Stimulated activated CD8-positive, alpha-beta memory T cell treated with anti-CD3 and anti-CD28 coated beads, Interleukin-12 subunit alpha, Interleukin-12 subunit beta, amount 100 ng/mL, for 4 hours (primary cell): ENCODE measurements around the gene TBC1D10B.
"Not testable (repeated sequence)": the region's sequence is repeated elsewhere in the genome, so short reads cannot be mapped to it uniquely, and the experiment has no call there.

Experiments used
- DNase-seq: peaks from one replicate; pipeline ENCODE4 v3.0.0-alpha.2; 2020; ENCODE audit warnings: low read depth

The TBC1D10B gene

DNA sequence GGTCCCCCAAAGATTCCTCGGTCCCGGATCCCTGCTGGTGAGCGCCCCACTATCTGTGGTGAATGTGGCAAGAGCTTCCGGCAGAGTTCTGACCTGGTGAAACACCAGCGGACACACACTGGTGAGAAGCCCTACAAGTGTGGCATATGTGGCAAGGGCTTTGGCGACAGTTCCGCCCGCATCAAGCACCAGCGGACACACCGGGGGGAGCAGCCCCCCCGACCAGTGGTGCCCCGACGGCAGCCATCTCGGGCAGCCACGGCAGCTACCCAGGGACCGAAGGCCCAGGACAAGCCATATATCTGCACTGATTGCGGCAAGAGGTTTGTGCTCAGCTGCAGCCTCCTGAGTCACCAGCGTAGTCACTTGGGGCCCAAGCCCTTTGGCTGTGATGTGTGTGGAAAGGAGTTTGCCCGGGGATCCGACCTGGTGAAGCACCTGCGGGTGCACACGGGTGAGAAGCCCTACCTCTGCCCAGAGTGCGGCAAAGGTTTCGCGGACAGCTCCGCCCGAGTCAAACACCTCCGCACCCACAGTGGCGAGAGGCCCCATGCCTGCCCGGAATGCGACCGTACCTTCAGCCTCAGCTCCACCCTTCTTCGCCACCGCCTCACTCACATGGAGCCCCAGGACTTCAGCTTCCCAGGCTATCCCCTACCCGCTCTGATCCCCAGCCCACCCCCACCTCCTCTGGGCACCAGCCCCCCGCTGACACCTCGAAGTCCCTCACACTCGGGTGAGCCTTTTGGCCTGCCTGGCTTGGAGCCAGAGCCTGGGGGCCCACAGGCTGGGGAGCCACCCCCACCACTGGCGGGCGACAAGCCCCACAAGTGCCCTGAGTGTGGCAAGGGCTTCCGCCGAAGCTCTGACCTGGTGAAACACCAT, 27.7 kb upstream of the TBC1D10B start:
- no peak for DNase-seq

DNA sequence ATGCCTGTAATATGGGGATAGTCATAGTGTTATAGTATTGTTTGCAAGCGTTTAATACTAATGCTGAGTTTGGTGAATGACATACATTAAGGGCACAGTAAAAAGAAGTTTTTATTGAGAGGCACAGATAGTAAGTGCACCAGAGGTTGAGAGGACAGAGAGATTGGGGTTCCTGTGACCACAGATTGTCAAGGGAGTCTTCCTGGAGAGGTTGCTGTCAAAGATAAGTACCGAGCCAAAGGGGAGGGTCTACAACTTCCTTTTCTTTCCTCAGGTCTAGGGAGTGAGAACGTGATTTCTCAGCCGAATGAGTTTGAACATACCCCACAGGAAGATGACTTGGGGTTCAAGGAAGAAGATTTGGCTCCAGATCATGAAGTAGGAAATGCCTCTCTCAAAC, 26.8 kb upstream of the TBC1D10B start:
- DNase-seq = no peak

DNA sequence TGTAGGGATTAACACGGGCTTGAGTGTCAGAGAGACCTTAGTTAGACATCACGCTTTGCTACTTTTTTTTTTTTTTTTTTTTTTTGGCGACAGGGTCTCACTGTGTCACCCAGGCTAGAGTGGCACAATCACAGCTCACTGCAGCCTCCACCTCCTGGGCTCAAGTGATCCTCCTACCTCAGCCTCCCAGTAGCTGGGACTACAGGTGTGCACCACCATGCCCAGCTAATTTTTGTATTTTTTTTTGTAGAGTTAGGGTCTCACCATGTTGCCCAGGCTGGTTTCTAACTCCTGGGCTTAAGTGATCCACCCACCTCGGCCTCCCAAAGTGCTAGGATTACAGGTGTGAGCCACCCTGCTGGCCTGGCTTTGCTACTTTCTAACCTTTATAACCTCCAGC, 26.3 kb upstream of the TBC1D10B start:
- DNase-seq = not testable (repeated sequence)

DNA sequence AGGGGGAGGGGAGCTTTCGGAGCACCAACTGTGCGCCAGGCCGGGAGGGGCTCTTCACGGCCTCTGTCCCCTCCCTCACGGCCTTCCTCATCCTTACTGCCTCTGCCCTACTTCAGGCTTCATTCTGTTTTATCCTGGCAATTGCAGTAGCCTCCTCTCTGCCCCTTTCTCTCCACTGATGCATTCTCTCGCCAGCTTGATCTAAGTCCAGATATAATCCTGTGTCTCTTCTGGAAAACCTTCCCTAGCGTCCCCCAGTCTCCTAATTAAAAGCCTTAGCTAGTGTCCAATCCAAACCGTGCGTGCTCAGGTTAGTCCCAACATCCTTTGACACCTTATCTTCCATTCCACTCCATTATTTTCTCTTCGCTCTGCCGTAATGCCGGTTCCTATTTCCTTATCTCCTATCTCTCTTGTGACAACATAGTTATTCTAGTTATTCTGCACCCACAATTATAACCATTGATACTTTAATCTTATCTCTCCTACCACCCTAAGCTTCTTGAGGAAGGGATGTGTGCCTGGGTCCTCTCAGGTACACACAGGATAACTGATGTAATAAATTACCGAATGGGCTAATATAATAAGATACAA, 25.8 kb upstream of the TBC1D10B start:
- no peak for DNase-seq

DNA sequence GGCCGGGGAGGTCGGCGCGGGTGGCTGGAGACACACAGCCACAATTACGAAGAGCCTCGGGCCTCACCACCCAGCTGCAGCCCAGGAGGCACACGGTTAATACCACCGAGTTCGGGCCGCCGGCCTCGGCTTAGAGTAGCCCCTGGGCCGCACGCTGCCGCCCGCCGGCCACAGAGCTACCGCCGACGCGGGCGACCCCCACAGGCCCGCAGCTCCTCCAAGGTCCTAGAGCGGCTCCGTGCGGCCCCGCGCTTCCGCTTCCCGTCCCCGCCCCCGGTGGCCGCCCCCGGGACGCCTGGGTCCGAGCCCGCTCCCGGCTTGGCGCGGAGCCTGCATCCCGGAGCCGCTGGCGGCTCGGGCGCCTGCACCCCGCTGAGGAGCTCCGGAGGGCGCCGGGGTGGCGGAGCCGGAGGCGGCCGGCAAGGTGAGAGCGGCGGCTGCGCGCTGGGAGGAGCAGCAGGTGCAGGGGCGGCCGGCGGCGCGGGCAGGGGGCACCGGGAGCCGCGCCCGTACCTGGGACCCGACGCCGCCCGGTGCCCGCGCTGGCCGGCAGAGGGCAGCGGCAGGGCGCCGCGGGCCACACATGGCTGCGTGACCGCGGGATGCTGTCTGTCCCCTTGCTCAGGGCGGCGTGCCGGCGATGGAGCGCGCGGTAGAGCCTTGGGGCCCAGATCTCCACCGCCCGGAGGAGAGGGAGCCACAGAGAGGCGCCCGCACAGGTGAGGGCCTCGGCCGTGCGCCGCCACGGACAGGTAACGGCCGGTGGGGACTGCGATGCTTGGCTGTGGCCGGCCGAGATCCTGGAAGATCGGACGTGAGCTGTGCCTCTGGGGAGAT, 25.1 kb upstream of the TBC1D10B start, which contains the start of gene ZNF48:
Gene ZNF48 (plus strand): TSS at position 266 of the 837 bp plus-strand sequence. CDS start 375 bp downstream, at position 641.
- peak; percentile 50 for DNase-seq

DNA sequence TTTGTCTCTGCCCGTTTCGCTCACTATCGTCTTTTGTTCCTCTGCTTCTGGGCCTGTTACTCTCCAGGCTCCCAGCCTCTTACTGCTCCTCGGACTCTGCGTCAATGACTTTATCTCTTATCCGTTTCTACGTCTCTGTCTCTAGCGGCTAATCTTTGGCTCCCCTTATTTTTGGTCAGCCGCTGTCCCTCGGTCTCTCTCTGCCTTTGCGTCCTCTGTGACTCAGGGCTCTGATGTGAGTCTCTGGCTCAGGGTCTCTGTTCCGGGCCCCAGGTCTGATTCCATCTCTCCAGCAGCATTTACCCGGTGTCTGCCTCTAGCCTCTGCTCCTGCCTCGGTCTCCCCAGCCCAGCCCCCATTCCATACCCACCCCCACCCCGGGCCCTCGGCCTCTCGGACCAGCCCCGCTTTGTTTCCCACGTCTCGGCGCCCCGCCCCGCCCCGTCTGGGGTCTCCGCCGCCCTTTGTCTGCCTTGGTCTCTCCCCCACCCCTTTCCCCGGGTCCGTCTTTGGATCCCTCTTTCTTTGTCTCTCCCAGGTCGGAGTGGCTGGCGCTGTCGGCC, 24.4 kb upstream of the TBC1D10B start:
- DNase-seq = no peak

DNA sequence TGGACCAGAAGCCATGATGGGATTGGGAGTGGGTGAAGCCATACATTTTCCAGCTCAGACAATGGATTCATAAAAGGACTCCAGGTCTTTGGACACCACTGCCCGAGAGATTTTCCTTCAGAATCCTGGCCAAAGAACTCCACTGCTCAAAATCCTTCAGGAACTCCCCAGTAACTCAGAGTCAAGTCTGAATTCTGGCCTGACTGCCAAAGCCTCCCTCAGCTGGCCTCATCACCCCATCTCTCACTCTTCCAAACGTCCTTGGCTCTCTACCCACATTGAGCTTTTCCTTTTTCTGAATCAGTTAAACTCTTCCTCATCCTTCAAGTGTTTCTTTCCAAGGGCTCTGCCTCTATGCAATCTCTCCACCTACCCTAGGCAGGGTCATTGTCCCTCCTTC, 13.2 kb upstream of the TBC1D10B start:
- DNase-seq = no peak

DNA sequence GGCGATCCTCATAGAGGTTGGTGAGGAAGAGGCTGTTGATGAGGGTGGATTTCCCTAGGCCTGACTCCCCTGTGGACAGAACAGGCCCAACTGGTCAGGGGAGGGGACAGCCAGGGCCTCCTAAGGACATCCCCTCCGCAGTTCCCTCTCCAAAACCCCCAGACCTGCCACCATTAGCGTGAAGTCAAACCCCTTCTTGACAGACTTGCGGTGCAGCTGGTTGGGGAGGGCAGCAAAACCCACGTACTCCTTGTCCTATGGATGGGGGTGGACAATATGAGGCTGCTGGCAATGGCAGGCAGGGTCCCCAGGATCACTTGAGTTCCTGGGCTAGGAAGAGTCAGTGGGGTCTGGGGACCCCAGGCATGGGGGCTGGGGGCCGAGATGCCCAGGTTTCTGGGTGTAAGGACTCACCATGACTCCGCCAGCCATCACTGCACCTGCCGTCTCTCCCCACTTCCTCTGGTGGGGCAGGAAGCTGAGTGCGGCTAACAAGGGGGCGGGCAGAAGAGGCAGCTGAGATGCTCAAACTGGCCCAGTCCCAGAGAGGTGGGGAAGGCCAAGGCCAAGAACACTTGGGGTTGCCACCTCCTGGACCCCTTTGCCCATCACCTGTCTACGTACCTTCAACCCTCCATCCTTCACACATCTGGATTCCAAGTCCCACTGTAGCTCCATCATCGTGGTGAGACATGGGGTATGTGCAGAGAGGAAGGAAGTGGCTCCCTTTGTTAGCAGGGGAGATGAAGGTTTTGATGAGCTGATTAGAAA, 12.0 kb upstream of the TBC1D10B start, which contains the start of gene SEPTIN1:
Gene SEPTIN1 (minus strand): TSS at position 451 of the 771 bp plus-strand sequence. CDS start 19 bp downstream, at position 432.
- DNase-seq = peak; percentile 59

DNA sequence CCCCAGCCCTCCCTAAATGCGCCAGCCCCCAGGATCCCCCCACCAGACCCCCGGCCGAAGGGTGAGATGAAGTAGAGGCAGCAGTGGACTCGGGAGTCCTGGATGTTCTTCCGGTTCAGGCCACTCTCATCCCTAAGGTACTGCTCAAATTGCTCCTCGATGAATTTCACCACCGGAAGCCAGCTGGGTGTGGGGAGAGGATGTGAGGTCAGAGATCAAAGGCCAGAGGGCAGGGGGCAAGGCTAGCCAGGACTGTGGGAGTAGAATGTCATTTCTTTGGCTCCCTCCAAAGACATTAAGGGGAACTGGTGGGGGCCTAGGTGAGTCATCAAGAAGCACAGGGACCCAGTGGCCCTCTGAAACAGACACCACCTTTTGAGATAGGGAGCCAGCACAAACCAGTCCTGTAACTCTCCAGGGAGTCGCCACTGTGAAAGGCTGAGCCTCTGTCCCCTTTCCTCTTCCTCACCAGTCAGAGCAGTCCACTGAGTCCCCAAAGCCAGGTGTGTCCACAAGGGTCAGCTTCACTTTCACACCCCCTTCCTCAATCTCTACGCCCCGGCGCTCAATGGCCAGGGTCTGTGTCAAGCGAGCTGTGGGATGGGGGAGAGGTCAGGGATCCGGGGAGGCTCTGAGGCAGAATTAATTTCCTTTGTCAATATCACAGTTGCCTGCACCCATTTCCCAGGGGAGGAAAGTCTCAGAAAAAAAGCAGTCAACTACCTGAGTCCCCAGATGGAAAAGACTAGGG, 11.2 kb upstream of the TBC1D10B start:
- no peak for DNase-seq

DNA sequence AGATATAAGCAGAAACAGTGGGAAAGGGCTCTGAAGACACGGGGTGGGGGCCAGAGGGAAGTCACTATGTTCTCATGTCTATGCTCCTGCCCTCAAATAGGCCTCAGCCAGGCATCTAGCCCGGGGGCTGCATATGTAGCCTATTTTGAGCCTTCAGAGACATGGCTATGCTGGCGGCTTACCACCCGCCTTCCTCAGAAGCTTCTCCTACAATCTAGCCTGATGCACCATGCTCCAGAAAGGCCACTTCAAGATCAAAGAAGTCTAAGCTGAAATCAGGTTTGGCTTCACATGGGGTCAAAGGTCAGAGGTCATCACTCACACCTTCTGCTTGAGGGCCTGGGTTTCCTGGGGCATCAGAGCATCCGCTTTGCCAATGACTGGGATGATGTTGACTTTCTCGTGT, 10.5 kb upstream of the TBC1D10B start:
- DNase-seq = no peak

DNA sequence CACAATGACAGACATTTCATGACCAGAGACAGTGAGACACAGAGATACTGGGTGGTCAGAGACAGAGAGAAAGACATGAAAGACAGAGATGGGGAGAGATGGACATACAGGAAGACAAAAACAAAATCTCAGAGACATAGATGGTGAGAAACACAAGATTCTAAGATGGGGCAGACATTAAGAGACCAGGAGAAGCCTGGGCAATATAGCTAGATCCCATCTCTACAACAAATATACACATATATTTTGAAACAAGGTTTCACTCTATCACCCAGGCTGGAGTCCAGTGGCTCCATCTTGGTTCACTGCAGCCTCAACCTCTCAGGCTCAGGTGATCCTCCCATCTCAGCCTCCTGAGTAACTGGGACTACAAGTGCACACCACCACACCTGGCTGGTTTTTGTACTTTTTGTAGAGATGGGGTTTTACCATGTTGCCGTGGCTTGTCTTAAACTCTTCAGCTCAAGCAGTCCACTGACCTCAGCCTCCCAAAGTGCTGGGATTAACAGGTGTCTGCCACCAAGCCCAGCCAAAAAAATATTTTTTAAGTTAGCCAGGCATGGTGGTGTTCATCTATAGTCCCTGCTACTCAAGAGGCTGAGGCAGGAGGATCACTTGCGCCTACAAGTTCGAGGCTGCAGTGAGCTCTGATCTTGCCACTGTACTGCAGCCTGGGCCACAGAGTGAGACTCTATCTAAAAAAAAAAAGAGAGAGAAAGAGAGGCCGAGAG, 9.9 kb upstream of the TBC1D10B start:
- DNase-seq = no peak

DNA sequence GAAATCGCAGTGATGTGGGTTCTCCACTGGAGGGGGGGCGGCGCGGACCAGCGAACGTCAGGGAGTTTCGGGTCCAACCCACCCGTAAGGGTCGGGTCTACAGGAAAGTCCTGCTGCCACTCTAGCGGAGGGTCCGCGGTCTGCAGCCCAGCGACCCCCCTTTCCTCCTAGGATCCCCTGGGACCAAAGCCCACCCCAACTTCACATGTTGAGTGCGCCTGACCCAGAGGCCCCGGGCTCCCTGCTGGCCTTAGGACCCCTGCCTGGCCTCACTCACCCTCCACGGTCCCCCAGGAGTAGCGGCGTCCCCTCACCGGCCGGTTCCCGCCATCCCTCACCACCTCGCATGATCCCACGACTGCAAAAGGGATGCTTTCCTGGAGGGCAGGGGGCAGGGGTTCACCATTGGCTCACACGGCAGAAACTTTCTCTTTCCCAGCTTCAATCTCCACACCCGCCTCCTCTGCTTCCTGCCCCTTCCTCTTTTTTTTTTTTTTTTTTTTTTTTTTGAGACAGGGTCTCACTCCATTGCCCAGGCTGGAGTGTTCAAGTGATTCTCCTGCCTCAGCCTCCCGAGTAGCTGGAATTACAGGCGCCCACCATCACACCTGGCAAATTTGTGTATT, 9.0 kb upstream of the TBC1D10B start:
- no peak for DNase-seq

DNA sequence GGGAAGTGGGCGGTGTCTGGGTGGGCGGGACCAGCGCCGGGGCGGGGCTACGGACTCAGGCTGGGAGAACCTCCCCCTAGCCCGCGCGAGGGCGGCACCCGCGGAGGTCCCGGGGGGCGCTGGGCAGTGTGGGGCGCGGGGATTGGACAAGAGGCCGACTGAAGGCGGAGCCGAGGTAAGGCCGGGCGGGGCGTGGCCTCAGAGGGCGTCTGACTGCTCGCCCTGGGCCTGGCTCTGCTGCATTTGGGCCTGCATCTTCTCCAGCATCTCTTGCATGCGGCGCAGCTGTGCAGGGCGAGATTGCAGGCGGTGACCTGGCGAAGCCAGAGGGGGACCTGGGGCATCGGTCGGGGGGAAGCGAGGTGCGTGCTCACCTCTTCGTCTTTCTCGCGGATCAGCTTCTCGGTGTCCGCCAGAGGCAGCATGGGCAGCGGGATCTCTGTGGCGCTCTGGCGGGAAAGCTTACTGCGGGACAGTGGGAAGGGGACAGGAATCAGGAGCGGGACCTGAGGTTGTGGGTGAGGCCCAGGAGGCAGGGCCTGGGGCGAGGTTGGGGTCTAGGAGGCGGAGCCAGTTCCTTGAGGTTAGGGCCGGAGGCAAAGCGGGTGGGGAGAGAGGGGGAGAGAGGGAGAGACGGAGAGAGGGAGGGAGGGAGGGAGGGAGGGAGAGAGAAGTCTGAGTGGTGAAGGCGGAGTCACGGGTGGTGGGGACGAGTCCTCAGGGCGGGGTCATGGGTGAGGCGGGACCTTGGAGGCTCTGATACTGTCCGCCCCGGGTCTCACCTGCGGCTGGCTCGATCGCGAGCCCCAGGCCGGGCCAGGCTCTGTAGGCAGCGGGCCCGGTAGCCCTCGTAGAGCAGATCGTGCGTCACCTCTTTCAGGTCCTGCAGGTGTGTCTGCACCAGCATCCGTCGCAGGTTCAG, 8.2 kb upstream of the TBC1D10B start:
- peak; percentile 99 for DNase-seq

DNA sequence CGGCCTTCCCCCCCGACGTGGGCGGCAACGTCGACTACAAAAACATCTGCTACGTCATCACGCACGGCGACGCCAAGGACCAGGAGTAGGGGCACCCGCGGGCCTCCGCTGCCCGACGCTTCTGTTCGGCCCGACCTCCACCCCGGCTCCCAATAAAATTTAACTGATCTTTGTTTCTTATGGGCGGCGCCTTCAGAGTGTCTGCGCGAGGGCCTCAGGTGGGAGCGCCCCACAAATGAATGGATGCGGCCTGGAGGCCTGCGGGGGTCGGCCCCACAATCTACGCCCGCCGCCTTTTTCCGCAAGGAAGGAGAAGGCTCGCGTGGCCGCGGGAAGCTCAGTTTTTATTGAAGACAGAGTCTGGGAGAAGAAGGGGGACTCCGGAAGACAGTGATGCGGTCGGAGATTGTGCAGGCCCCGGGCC, 7.5 kb upstream of the TBC1D10B start:
- DNase-seq = peak; percentile 78

DNA sequence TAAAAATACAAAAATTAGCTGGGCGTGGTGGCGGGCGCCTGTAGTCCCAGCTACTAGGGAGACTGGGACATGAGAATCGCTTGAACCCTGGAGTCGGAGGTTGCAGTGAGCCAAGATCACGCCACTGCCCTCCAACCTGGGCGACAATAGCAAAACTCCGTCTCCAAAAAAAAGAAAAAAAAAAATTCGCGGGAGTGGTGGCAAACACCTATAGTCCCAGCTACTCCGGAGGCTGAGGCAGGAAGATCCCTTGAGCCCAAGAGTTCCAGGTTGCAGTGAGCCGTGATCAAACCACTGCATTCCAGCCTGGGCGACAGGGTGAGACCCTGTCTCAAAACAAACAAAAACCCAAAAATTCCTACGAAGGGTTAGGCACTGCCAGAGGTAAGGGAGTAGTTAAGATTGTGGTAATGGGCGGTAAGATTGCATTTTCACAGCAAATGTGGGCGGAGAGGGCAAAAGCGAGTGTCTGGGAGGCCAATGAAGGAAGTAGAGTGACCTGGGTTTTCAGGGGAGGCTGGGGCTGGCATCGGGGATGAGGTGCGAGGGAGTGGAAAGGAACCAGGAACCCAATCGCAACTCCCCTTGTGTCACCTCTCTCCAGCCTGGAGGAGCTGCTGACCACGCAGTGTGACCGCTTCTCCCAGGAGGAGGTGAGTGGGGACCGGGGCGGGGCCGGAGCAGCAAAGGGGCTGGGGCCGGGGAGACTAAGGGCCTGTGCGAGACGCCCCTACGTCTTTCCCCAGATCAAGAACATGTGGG, 6.9 kb upstream of the TBC1D10B start:
- DNase-seq = no peak

DNA sequence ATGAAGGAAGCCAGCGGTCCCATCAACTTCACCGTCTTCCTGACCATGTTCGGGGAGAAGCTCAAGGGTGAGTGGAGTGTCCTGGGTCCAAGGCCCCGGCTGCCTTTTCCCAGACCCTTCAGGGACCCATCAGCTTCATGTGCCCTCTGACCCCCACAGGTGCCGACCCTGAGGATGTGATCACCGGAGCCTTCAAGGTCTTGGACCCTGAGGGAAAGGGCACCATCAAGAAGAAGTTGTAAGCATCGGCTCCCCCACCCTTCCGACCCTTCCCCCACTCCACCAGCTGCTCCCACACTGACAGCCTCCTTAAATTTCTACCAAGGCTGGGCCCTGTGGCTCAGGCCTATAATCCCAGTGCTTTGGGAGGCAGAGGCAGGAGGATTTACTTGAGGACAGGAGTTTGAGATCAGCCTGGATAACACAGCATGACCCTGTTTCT, 6.2 kb upstream of the TBC1D10B start:
- DNase-seq = no peak

DNA sequence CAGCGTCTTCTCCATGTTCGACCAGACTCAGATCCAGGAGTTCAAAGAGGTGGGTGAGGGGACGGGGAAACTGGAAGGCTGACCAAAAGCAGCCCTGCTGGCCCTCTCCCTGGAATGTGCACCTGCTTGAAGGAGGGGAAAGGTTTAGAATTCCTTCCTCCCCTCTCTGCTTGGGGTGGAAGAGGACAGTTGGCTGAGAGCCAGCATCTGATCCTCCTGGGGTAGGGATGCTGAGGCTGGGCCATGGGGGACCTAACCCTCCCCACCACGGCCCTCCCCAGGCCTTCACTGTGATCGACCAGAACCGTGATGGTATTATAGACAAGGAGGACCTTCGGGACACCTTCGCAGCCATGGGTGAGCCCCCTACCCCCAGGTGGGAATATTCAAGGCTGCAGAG, 5.6 kb upstream of the TBC1D10B start:
- DNase-seq = no peak
